C4-2B (cell line): ENCODE data around the gene NLRC3.

Experiments
- H3K27ac ChIP-seq: fragments of 450-650 bp; 2 replicates; pipeline ENCODE4 v1.5.1; 2017
- ZFX ChIP-seq: fragments of 450-650 bp; IDR thresholded peaks from 2 replicates; pipeline ENCODE4 v1.6.1; 2017
- TF ChIP-seq, protein P1 (sequence below): fragments of 450-650 bp; conservative IDR thresholded peaks from 2 replicates; pipeline ENCODE4 v1.5.1; 2017; ENCODE audit warnings: mild to moderate bottlenecking

The NLRC3 gene

GRCh38 chr16:3606441-3606840, 29.2 kb upstream of the NLRC3 start:
- TF ChIP-seq ZFX, result no peak
- TF ChIP-seq, protein P1, sequence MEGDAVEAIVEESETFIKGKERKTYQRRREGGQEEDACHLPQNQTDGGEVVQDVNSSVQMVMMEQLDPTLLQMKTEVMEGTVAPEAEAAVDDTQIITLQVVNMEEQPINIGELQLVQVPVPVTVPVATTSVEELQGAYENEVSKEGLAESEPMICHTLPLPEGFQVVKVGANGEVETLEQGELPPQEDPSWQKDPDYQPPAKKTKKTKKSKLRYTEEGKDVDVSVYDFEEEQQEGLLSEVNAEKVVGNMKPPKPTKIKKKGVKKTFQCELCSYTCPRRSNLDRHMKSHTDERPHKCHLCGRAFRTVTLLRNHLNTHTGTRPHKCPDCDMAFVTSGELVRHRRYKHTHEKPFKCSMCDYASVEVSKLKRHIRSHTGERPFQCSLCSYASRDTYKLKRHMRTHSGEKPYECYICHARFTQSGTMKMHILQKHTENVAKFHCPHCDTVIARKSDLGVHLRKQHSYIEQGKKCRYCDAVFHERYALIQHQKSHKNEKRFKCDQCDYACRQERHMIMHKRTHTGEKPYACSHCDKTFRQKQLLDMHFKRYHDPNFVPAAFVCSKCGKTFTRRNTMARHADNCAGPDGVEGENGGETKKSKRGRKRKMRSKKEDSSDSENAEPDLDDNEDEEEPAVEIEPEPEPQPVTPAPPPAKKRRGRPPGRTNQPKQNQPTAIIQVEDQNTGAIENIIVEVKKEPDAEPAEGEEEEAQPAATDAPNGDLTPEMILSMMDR, result no peak
- no peak overlapping the region for H3K27ac ChIP-seq

- H3K27ac ChIP-seq, result no peak overlapping the region
- TF ChIP-seq, protein P1, result no peak
- no peak for TF ChIP-seq ZFX
These were observed 25.1 kb upstream of the NLRC3 start for GRCh38 chr16:3602320-3602653.

GRCh38 chr16:3601614-3602319, 24.6 kb upstream of the NLRC3 start:
- H3K27ac ChIP-seq, result no peak overlapping the region

DNA sequence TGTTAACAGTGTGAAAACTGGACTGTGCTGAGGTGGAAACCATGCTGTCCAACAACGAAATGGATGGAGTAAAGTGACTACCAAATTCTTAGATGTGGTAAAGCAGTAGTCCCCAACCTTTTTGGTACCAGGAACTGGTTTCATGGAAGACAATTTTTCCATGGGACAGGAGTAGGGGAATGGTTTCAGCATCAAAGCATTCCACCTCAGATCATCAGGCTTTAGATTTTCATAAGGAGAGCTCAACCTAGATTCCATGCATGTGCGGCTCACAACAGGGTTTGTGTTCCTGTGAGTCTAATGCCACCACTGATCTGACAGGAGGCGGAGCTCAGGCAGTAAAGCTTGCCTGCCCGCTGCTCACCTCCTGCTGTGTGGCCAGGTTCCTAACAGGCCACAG, 22.7 kb upstream of the NLRC3 start:
- TF ChIP-seq, protein P1, result no peak
- no peak for TF ChIP-seq ZFX
- no peak overlapping the region for H3K27ac ChIP-seq

More at GRCh38 chr16:3601614-3602319, 24.6 kb upstream of the NLRC3 start:
- TF ChIP-seq, protein P1, result no peak
- no peak for TF ChIP-seq ZFX

- TF ChIP-seq, protein P1, result no peak
- no peak for TF ChIP-seq ZFX
- no peak overlapping the region for H3K27ac ChIP-seq
These were observed 21.9 kb upstream of the NLRC3 start for GRCh38 chr16:3599121-3599520.

DNA sequence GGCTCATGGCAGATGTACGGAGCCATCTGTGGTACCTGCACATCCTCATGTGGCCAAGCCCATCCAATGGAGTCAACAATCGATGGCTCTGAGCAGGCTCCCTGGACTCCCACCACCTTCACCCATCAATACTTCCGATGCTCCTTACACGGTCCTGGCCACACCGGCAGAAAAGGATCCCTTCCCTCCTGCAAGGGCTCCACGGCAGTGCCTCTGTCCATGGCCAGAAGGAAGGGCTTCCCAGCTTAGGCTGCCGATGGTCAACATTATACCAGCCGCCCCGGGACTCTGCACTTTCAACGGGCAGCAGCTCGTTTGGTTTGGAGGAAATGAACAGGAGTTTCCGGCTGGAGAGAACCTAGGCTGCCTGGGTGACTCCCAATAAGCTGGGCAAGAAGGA, 21.0 kb upstream of the NLRC3 start:
- H3K27ac ChIP-seq, result no peak overlapping the region

DNA sequence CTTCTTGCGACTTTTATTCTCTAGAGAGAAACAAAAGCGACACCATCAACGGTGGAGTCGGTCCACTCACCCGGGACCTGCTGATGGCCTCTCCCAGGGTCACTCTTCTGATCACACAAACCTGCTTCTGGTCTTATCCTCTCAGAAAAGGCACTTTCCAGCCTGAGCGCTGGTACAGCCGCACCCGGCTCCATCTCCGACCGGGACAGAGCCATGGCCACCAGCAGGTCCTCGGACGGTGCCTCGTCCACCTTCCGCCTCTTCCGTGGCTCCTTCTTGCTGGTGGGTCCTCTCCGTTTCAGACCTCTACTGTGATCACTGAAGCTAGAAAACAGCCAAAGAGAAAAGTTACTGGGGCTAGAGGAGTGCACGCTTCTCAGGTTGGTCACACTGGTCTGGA, 20.5 kb upstream of the NLRC3 start:
- no peak for TF ChIP-seq ZFX
- TF ChIP-seq, protein P1, result no peak

More for the DNA sequence above, 21.0 kb upstream of the NLRC3 start:
- TF ChIP-seq, protein P1, result no peak
- TF ChIP-seq ZFX, result no peak

More for the DNA sequence above, 20.5 kb upstream of the NLRC3 start:
- no peak overlapping the region for H3K27ac ChIP-seq
